AG04450 (cell line): ENCODE results near the gene FRMD4B. TPM values are rescaled to one million over a fixed set of nuclear protein-coding genes. Genes with fewer than 3 reads are reported as not detected.
A peak's percentile ranks its signal among the peaks of the same experiment; 100 is the strongest.

ENCODE experiments used
- CTCF ChIA-PET: fragments of 300-600, 350-600 bp; formaldehyde crosslinking; extraction: SDS; loops from one replicate; lab custom pipeline; 2022; ENCODE audit warnings: antibody characterized with exemption, inconsistent platforms; lab: Charles Lee
- POLR2A ChIA-PET: fragments of 350-600 bp; formaldehyde crosslinking; extraction: SDS; loops from one replicate; lab custom pipeline; 2021; ENCODE audit warnings: antibody characterized with exemption, inconsistent platforms; lab: Yijun Ruan, JAX
- DNase-seq: peaks from one replicate; pipeline ENCODE4 v3.0.0-alpha.2; 2011; ENCODE audit warnings: low read depth, low spot score
- H3K27ac ChIP-seq: one replicate; pipeline ENCODE4 v1.5.1; 2012; ENCODE audit warnings: low read depth, low read length, control low read depth
- H3K27me3 ChIP-seq: one replicate; pipeline ENCODE4 v1.6.0; 2012; ENCODE audit warnings: low read length; ENCODE audit not compliant: control insufficient read depth, insufficient read depth
- H3K4me3 ChIP-seq: 2 replicates; pipeline ENCODE4 v1.5.1; 2011; ENCODE audit warnings: mild to moderate bottlenecking, low read depth, low read length, control low read depth
- H3K9me3 ChIP-seq: 2 replicates; pipeline ENCODE4 v1.5.1; 2012; ENCODE audit warnings: low read length; ENCODE audit not compliant: control insufficient read depth, insufficient read depth
- CTCF ChIP-seq: IDR thresholded peaks from 2 replicates; pipeline ENCODE4 v1.5.1; 2011; ENCODE audit warnings: low read depth, low read length, control low read depth, inconsistent platforms
- polyA plus RNA-seq: library from polyadenylated mRNA; depleted of rRNA; stranded (reverse); fragments of >200 nt; gene quantifications from 2 replicates; pipeline ENCODE4 v1.2.3, GENCODE V29; 2011

FRMD4B gene
- polyA plus RNA-seq, 1 experiment: 0.09 TPM

GRCh38 chr3:69203631-69204314 is 182.1 kb downstream of the FRMD4B start:
- DNase-seq: no peak
- Histone ChIP-seq H3K4me3 (no peak overlapping the region), H3K27me3 (peaks cover 17% of the 10 kb centered on the region), H3K9me3 (no peaks in the 10 kb centered on the region), H3K27ac (no peak overlapping the region)
- POLR2A ChIA-PET: no interaction called here
- CTCF ChIA-PET: interaction anchor here (0.6 kb wide), 1 partner anchor 38 kb away, joined by 4 read pairs; no protein-coding TSS in a partner anchor
- no peak for TF ChIP-seq CTCF

GRCh38 chr3:69201658-69202057 is 184.2 kb downstream of the FRMD4B start:
- ChIA-PET CTCF (interaction anchor here (1.1 to 1.5 kb wide), 2 partner anchors 40 to 105 kb away, joined by 3 to 4 read pairs; no protein-coding TSS in a partner anchor), POLR2A (no interaction called here)
- TF ChIP-seq CTCF: no peak
- Histone ChIP-seq H3K4me3 (no peak overlapping the region), H3K27me3 (peaks cover 17% of the 10 kb centered on the region), H3K27ac (no peak overlapping the region), H3K9me3 (no peaks in the 10 kb centered on the region)
- no peak for DNase-seq

GRCh38 chr3:69200384-69201068 is 185.4 kb downstream of the FRMD4B start:
- ChIA-PET CTCF (interaction anchor here (1.0 to 1.2 kb wide), 3 partner anchors 39 to 106 kb away, joined by 3 to 6 read pairs (median 3); no protein-coding TSS in a partner anchor), POLR2A (no interaction called here)
- no peak for DNase-seq
- peak overlapping the region; percentile 7; the same call in 1 of the 2 replicates for H3K4me3 ChIP-seq
- TF ChIP-seq CTCF: no peak
- no peak overlapping the region for H3K27ac ChIP-seq
- H3K9me3 ChIP-seq: no peaks in the 10 kb centered on the region
- peaks cover 17% of the 10 kb centered on the region for H3K27me3 ChIP-seq

- peaks cover 17% of the 10 kb centered on the region for H3K27me3 ChIP-seq
- no peak for TF ChIP-seq CTCF
- POLR2A ChIA-PET: no interaction called here
- CTCF ChIA-PET: interaction anchor here (1.0 kb wide), 1 partner anchor 107 kb away, joined by 3 read pairs; no protein-coding TSS in a partner anchor
- H3K9me3 ChIP-seq: no peaks in the 10 kb centered on the region
- no peak overlapping the region for H3K27ac ChIP-seq
- no peak for DNase-seq
- no peak overlapping the region for H3K4me3 ChIP-seq
These were observed 185.9 kb downstream of the FRMD4B start for GRCh38 chr3:69199942-69200341.
